ENCODE measurements around the gene YES1. TPM values are rescaled to one million over a fixed set of nuclear protein-coding genes. Genes with fewer than 3 reads are reported as not detected.

YES1 gene
- total and polyA plus RNA-seq, 2 of the 13 experiments (the other 11 are each of a cell fraction or from before 2014, with no cell fraction given), result 17.2 to 70.8 TPM

- TF ChIP-seq PCBP1 (IDR thresholded peaks at IDR 0.05; ENCODE audit: borderline replicate concordance, low read depth, low read length) (no peak), USF2 (IDR thresholded peaks at IDR 0.05; ENCODE audit: low read depth, low read length) (peak; percentile 31; the same call in 1 of the 2 replicates), USF2 (CRISPR knock-in tag; IDR thresholded peaks at IDR 0.05; ENCODE audit: borderline replicate concordance) (no peak), TP53 (CRISPR knock-in tag; conservative IDR thresholded peaks at IDR 0.05) (no peak), ZFP41 (CRISPR knock-in tag; IDR thresholded peaks at IDR 0.05; ENCODE audit: borderline replicate concordance) (no peak), ZKSCAN8 (CRISPR knock-in tag; IDR thresholded peaks at IDR 0.05; ENCODE audit: borderline replicate concordance) (peak; percentile 80; the same call in 1 of the 2 replicates), HMG20B (CRISPR knock-in tag; conservative IDR thresholded peaks at IDR 0.05) (no peak; the same call in 1 of the 2 replicates), YEATS4 (CRISPR knock-in tag; IDR thresholded peaks at IDR 0.05; ENCODE audit: borderline replicate concordance) (peak; percentile 41), SRSF9 (IDR thresholded peaks at IDR 0.05; ENCODE audit: borderline replicate concordance, insufficient read depth, low read depth, low read length, poor library complexity, severe bottlenecking) (no peak), ZNF672 (CRISPR knock-in tag; IDR thresholded peaks at IDR 0.05) (no peak), ZNF782 (CRISPR knock-in tag; IDR thresholded peaks at IDR 0.05; ENCODE audit: borderline replicate concordance) (peak; percentile 67; the same call in 1 of the 2 replicates), GZF1 (CRISPR knock-in tag; IDR thresholded peaks at IDR 0.05) (no peak), ZC3H13 (CRISPR knock-in tag; IDR thresholded peaks at IDR 0.05) (no peak), ZNF142 (CRISPR knock-in tag; IDR thresholded peaks at IDR 0.05) (no peak), SIX4 (CRISPR knock-in tag; IDR thresholded peaks at IDR 0.05) (0 out of 2 replicates have a peak, but pooled peaks have one; percentile 27), ZNF10 (CRISPR knock-in tag; IDR thresholded peaks at IDR 0.05; ENCODE audit: borderline replicate concordance, low read depth) (no peak), PHB2 (IDR thresholded peaks at IDR 0.05; ENCODE audit: partially characterized antibody) (no peak), ZNF564 (CRISPR knock-in tag; IDR thresholded peaks at IDR 0.05) (0 out of 2 replicates have a peak, but pooled peaks have one; percentile 59)
- TF ChIP-seq, protein P1, sequence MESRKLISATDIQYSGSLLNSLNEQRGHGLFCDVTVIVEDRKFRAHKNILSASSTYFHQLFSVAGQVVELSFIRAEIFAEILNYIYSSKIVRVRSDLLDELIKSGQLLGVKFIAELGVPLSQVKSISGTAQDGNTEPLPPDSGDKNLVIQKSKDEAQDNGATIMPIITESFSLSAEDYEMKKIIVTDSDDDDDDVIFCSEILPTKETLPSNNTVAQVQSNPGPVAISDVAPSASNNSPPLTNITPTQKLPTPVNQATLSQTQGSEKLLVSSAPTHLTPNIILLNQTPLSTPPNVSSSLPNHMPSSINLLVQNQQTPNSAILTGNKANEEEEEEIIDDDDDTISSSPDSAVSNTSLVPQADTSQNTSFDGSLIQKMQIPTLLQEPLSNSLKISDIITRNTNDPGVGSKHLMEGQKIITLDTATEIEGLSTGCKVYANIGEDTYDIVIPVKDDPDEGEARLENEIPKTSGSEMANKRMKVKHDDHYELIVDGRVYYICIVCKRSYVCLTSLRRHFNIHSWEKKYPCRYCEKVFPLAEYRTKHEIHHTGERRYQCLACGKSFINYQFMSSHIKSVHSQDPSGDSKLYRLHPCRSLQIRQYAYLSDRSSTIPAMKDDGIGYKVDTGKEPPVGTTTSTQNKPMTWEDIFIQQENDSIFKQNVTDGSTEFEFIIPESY (CRISPR knock-in tag; IDR thresholded peaks at IDR 0.05), result peak; percentile 28; the same call in 1 of the 2 replicates
Observed at GRCh38 chr18:832085-832681, 20.1 kb upstream of the YES1 start (continued).

Measured in HepG2 (cell line).